Loucy (cell line): ENCODE data around the gene ERFE.

Experiments used
- EZH2phosphoT487 ChIP-seq: fragments of 200-600 bp; IDR thresholded peaks from 2 replicates; pipeline ENCODE4 v1.6.1; 2018; ENCODE audit warnings: antibody characterized with exemption, mild to moderate bottlenecking, moderate library complexity, borderline replicate concordance
- TF ChIP-seq, protein P1 (sequence below): fragments of 200-600 bp; sonication (generic); conservative IDR thresholded peaks from 2 replicates; pipeline ENCODE4 v1.5.1; 2014; ENCODE audit warnings: mild to moderate bottlenecking, antibody characterized with exemption, low read length

DNA sequence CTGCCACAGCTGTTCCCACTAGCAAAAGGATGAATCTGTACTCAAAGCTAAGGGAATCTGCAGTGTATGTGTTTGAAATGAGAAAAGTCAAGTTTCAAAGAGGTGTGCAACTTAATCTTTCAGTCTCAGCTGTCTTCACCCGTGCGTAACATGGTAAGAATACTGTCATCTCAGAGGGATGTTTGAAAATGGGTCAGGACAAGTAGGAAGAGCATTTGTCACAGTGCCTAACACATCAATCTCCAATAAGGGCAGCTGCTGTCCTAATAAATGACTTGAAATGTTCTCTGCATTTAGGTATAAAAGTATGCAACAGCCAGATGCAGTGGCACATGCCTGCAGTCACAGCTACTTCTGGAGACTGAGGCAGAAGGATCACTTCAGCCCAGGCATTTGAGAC, 31.7 kb downstream of the ERFE start:
- TF ChIP-seq, protein P1, sequence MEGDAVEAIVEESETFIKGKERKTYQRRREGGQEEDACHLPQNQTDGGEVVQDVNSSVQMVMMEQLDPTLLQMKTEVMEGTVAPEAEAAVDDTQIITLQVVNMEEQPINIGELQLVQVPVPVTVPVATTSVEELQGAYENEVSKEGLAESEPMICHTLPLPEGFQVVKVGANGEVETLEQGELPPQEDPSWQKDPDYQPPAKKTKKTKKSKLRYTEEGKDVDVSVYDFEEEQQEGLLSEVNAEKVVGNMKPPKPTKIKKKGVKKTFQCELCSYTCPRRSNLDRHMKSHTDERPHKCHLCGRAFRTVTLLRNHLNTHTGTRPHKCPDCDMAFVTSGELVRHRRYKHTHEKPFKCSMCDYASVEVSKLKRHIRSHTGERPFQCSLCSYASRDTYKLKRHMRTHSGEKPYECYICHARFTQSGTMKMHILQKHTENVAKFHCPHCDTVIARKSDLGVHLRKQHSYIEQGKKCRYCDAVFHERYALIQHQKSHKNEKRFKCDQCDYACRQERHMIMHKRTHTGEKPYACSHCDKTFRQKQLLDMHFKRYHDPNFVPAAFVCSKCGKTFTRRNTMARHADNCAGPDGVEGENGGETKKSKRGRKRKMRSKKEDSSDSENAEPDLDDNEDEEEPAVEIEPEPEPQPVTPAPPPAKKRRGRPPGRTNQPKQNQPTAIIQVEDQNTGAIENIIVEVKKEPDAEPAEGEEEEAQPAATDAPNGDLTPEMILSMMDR, result no peak
- no peak for TF ChIP-seq EZH2phosphoT487
